WERI-Rb-1 (cell line): Measurements from ENCODE around the gene ZNF552.

Experiments
- DNase-seq: peaks from one replicate; pipeline ENCODE4 v3.0.0-alpha.2; 2020
- H3K27ac ChIP-seq: fragments of 250-450 bp; sonication (Bioruptor Pico); 2 replicates; pipeline ENCODE4 v1.5.1; 2020; ENCODE audit warnings: mild to moderate bottlenecking, moderate library complexity
- H3K27me3 ChIP-seq: fragments of 250-450 bp; sonication (Bioruptor Pico); 2 replicates; pipeline ENCODE4 v1.5.1; 2021; ENCODE audit warnings: mild to moderate bottlenecking, low read depth, moderate library complexity; ENCODE audit not compliant: insufficient read depth, severe bottlenecking
- H3K36me3 ChIP-seq: fragments of 250-450 bp; sonication (Bioruptor Pico); 2 replicates; pipeline ENCODE4 v1.5.1; 2020; ENCODE audit warnings: mild to moderate bottlenecking, moderate library complexity
- H3K4me3 ChIP-seq: 2 replicates; pipeline ENCODE4 v1.5.1; 2011; ENCODE audit warnings: low read depth, mild to moderate bottlenecking, control low read depth, low read length
- H3K9me3 ChIP-seq: fragments of 250-450 bp; sonication (Bioruptor Pico); 2 replicates; pipeline ENCODE4 v1.5.1; 2021; ENCODE audit warnings: mild to moderate bottlenecking, moderate library complexity; ENCODE audit not compliant: severe bottlenecking
- TF ChIP-seq, protein P1 (sequence below): IDR thresholded peaks from 2 replicates; pipeline ENCODE4 v1.5.1; 2011; ENCODE audit warnings: low read depth, mild to moderate bottlenecking, control low read depth, inconsistent platforms, low read length

ZNF552 gene

DNA sequence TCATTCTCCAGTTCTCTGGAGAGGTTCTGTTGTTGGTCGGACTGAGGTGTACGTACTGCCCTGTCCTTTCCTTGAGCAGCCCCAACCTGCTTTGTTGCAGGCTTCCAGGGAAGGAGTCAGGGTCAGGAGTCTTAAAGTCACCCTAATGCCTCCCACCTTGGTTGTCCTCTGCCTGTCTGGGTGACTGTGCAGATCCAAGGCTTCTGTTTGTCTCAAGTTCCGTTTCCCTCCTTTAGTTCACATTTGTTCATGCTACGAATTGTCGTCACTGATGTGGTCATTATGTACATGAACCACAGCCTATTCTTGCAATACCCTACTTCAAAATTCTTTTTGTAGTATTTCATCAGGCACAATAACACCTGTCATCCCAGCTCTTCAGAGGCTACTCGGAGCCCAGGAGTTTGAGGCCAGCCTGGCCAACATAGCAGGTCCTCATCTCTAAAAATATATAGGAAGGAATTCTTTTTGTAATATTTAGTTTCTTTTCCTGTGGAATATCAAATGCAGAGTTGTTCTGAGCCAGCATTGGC is 37.9 kb downstream of the ZNF552 start:
- Histone ChIP-seq H3K4me3 (no peak overlapping the region), H3K36me3 (peaks cover 57% of the 10 kb centered on the region), H3K9me3 (no peaks in the 10 kb centered on the region), H3K27me3 (no peaks in the 10 kb centered on the region), H3K27ac (no peak overlapping the region)
- TF ChIP-seq, protein P1, sequence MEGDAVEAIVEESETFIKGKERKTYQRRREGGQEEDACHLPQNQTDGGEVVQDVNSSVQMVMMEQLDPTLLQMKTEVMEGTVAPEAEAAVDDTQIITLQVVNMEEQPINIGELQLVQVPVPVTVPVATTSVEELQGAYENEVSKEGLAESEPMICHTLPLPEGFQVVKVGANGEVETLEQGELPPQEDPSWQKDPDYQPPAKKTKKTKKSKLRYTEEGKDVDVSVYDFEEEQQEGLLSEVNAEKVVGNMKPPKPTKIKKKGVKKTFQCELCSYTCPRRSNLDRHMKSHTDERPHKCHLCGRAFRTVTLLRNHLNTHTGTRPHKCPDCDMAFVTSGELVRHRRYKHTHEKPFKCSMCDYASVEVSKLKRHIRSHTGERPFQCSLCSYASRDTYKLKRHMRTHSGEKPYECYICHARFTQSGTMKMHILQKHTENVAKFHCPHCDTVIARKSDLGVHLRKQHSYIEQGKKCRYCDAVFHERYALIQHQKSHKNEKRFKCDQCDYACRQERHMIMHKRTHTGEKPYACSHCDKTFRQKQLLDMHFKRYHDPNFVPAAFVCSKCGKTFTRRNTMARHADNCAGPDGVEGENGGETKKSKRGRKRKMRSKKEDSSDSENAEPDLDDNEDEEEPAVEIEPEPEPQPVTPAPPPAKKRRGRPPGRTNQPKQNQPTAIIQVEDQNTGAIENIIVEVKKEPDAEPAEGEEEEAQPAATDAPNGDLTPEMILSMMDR: no peak
- DNase-seq: no peak

GRCh38 chr19:57773488-57773887 is 41.2 kb downstream of the ZNF552 start:
- TF ChIP-seq, protein P1: no peak
- Histone ChIP-seq H3K4me3 (no peak overlapping the region), H3K36me3 (peaks cover 44% of the 10 kb centered on the region), H3K27ac (no peak overlapping the region), H3K9me3 (no peaks in the 10 kb centered on the region), H3K27me3 (no peaks in the 10 kb centered on the region)
- DNase-seq: no peak

DNA sequence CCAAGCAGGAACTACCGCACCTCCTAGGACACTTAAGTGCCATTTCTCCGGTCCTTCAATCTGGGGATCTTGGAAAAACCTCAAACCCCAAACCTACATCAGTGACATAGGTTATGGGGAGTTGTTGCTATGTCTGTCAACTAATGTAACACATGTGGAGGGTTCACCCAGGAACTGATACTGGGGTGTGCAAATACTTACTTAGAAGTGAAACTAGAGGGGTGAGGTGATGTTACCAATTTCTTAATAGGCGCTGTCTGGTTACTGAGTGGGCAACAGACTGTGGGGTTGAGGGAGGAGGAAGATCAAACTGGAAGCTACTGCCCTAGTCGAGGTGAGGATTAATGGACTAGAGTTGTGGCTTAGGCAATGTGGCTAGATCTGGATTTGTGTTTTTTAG is 43.3 kb downstream of the ZNF552 start:
- Histone ChIP-seq H3K36me3 (peaks cover 30% of the 10 kb centered on the region), H3K27me3 (no peaks in the 10 kb centered on the region), H3K4me3 (no peak overlapping the region), H3K27ac (no peak overlapping the region), H3K9me3 (no peaks in the 10 kb centered on the region)
- no peak for DNase-seq
- TF ChIP-seq, protein P1: no peak

DNA sequence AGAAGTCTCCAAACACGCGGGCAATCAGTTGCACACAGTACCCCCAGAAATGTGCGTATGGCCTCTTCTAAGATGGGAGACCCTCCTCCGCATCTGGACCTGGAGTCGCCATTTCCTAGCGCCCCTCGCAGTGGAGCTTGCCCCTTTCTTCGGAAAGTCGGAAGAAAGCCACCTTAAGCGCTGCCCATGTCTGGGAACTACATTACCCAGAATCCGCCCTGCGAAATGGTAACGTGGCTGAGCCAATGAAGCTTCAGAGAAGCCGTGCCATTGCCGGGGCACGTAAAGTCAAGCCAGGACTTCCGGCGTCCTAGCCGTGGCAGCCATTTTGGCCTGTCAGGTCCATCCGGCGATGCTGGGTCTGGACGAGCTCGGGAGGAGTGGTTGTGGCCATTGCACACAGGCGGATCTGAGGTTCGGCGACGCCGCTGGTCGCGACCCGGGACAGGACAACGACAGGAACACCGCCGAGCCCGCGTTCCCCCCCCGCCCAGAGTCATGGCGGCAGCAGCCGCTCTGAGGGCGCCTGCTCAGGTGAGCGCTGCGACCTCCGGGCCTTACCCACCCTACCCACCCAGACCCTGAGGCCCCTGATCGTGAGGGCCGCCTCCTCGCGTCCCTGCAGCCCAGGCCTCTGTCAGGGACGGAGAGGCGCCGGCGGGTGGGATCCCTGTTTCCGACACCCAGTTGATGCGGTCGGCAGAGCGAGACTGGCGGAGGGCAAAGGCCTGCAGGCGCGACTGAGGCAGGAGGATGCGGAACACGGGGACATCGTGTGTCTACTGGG is 45.2 kb downstream of the ZNF552 start, which contains the start of gene ZNF586:
Gene ZNF586 (plus strand): TSS at position 332 of the 787 bp plus-strand sequence. CDS start 167 bp downstream, at position 499.
- peak; percentile 90 for DNase-seq
- TF ChIP-seq, protein P1: no peak
- Histone ChIP-seq H3K9me3 (no peaks in the 10 kb centered on the region), H3K4me3 (peak within 1 kb of the TSS; percentile 86), H3K27ac (peak within 1 kb of the TSS; percentile 65), H3K36me3 (peaks cover 23% of the 10 kb centered on the region), H3K27me3 (no peaks in the 10 kb centered on the region)

DNA sequence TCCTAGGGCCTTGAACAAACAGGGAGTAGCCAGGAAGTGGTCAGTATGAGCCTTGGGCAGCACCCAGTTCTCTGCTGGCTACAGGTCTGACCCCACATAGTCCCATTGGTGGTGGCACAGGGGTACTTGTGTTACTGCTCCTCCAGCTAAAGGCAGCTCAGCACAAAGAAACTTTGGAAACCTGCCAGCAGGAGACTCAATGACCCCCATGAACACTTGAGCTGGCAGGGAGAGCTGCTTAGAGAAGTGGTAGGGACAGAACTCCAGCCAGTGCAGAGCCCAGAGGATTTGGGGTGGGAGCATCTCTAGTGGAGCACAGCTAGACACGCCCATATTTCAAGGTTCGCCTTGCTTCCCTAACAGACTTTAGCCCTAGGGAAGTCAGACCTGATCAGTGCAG is 55.6 kb downstream of the ZNF552 start:
- TF ChIP-seq, protein P1: no peak
- H3K27me3 ChIP-seq: no peaks in the 10 kb centered on the region

GRCh38 chr19:57757941-57758340 is 56.8 kb downstream of the ZNF552 start:
- Histone ChIP-seq H3K9me3 (no peaks in the 10 kb centered on the region), H3K4me3 (no peak overlapping the region), H3K27me3 (no peaks in the 10 kb centered on the region), H3K27ac (no peak overlapping the region), H3K36me3 (peaks cover 65% of the 10 kb centered on the region)
- DNase-seq: no peak
- TF ChIP-seq, protein P1: no peak

More for the DNA sequence above, 55.6 kb downstream of the ZNF552 start:
- Histone ChIP-seq H3K4me3 (no peak overlapping the region), H3K9me3 (no peaks in the 10 kb centered on the region), H3K36me3 (peaks cover 59% of the 10 kb centered on the region), H3K27ac (no peak overlapping the region)
- DNase-seq: no peak
